PC-9 (cell line): Measurements from ENCODE around the gene SCN1B. TPM values are rescaled to one million over a fixed set of nuclear protein-coding genes. Genes with fewer than 3 reads are reported as not detected.

Source experiments
- BruUV-seq: library from RNA; stranded (reverse); fragments of 400-500 nt; replicated peaks from 2 replicates; lab custom pipeline; 2021; lab: Mats Ljungman, UMichigan
- CTCF ChIA-PET: fragments of 300-600 bp; sonication (Branson Sonifier 250); formaldehyde crosslinking; loops from one replicate; lab custom pipeline; 2022; ENCODE audit warnings: antibody characterized with exemption; lab: Charles Lee
- POLR2A ChIA-PET: fragments of 300-600 bp; sonication (Branson Sonifier 250); formaldehyde crosslinking; loops from one replicate; lab custom pipeline; 2022; ENCODE audit warnings: antibody characterized with exemption; ENCODE audit not compliant: unreplicated experiment; lab: Charles Lee
- DNase-seq, 2 experiments: peaks; one replicate each; pipeline versions ENCODE4 v3.0.0 to v3.0.0-alpha.2; 2015 to 2022; ENCODE audit warnings: mixed read lengths in 1 of 2
- H2AFZ ChIP-seq: fragments of 200-600 bp; sonication (generic); 2 replicates; pipeline ENCODE4 v1.8.1; 2017; ENCODE audit warnings: antibody characterized with exemption
- H3F3A ChIP-seq: fragments of 200-600 bp; sonication (generic); 2 replicates; pipeline ENCODE4 v1.8.1; 2017; ENCODE audit warnings: antibody characterized with exemption, mild to moderate bottlenecking, low read depth; ENCODE audit not compliant: insufficient read depth
- H3K27ac ChIP-seq: fragments of 200-600 bp; sonication (generic); 2 replicates; pipeline ENCODE4 v1.6.1; 2016; ENCODE audit warnings: mixed run types
- H3K27me3 ChIP-seq: fragments of 200-600 bp; sonication (generic); 2 replicates; pipeline ENCODE4 v1.6.1; 2016; ENCODE audit warnings: low read depth, mixed run types; ENCODE audit not compliant: insufficient read depth
- H3K36me3 ChIP-seq: fragments of 200-600 bp; sonication (generic); 2 replicates; pipeline ENCODE4 v1.6.1; 2016; ENCODE audit warnings: low read depth, mixed run types
- H3K4me1 ChIP-seq: fragments of 200-600 bp; sonication (generic); replicated peaks from 2 replicates; pipeline ENCODE4 v1.6.1; 2016; ENCODE audit warnings: mixed run types; ENCODE audit not compliant: insufficient read depth
- H3K4me2 ChIP-seq: fragments of 200-600 bp; sonication (generic); 2 replicates; pipeline ENCODE4 v1.6.1; 2017; ENCODE audit warnings: mixed run types
- H3K4me3 ChIP-seq: fragments of 200-600 bp; sonication (generic); 2 replicates; pipeline ENCODE4 v1.6.1; 2016; ENCODE audit warnings: mixed run types
- H3K79me2 ChIP-seq: fragments of 200-600 bp; sonication (generic); 2 replicates; pipeline ENCODE4 v1.6.1; 2017; ENCODE audit warnings: low read depth, mixed run types
- H3K9me2 ChIP-seq: fragments of 200-600 bp; sonication (generic); 2 replicates; pipeline ENCODE4 v1.8.1; 2017; ENCODE audit warnings: mild to moderate bottlenecking; ENCODE audit not compliant: insufficient read depth
- H3K9me3 ChIP-seq: fragments of 200-600 bp; sonication (generic); 2 replicates; pipeline ENCODE4 v1.8.1; 2016; ENCODE audit warnings: low read depth; ENCODE audit not compliant: insufficient read depth
- H4K20me1 ChIP-seq: fragments of 200-600 bp; sonication (generic); 2 replicates; pipeline ENCODE4 v1.8.1; 2017; ENCODE audit not compliant: insufficient read depth
- CTCF ChIP-seq: fragments of 200-600 bp; sonication (generic); conservative IDR thresholded peaks from 2 replicates; pipeline ENCODE4 v1.6.1; 2017; ENCODE audit warnings: mixed run types, antibody characterized with exemption, mild to moderate bottlenecking, moderate library complexity
- EZH2 ChIP-seq: fragments of 200-600 bp; sonication (generic); IDR thresholded peaks from 2 replicates; pipeline ENCODE4 v1.8.0; 2017; ENCODE audit warnings: antibody characterized with exemption, low read depth
- intact Hi-C: fragments of 100-400 bp; cut with micrococcal nuclease; formaldehyde crosslinking; loops from one replicate; pipeline ENCODE4 v1.10.0; 2022; ENCODE audit not compliant: unreplicated experiment
- total RNA-seq: library from RNA; stranded (reverse); gene quantifications from 2 replicates; pipeline ENCODE4 v1.2.3, GENCODE V29; 2021

Gene SCN1B
- total RNA-seq, 1 experiment from 2014 or later: 2.4 TPM

- Histone ChIP-seq H3K27ac (no peak overlapping the region), H3K79me2 (no peaks in the 10 kb centered on the region), H4K20me1 (no peaks in the 10 kb centered on the region), H3K4me1 (no peaks in the 10 kb centered on the region), H3K4me3 (no peak overlapping the region), H3K9me2 (no peaks in the 10 kb centered on the region), H3K4me2 (no peak overlapping the region), H3K9me3 (no peaks in the 10 kb centered on the region), H3K27me3 (no peaks in the 10 kb centered on the region), H2AFZ (no peak overlapping the region), H3F3A (0 out of 2 replicates have a peak, but pooled peaks cover 4% of the 10 kb centered on the region), H3K36me3 (no peaks in the 10 kb centered on the region)
- no peak for TF ChIP-seq CTCF
- no peak for TF ChIP-seq EZH2
- ChIA-PET CTCF (no interaction called here), POLR2A (no interaction called here)
- intact Hi-C loops: no loop called here
- no TSS peak for BruUV-seq
- DNase-seq: no peak
Measured at GRCh38 chr19:35015954-35016351, 14.3 kb upstream of the SCN1B start.

DNA sequence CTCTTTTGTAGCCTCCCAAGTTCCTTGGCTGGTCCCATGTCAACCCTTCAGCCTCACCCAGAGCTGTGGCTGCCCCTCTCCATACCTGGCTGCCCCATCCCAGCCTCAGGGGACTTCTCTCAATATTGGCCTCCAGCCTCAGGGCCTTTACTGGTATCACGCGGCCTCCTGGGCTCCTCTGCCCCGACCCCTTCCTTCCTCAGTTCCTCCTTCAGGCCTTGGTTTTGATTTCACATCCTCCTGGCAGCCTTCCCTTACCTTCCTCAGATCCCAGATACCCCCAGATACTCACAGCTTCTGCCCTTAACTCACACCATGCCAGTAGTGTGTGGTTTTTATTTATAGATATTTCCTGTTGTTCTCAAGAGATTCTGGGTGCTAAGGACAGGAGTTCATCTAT lies 12.8 kb upstream of the SCN1B start:
- Histone ChIP-seq H3K4me2 (no peak overlapping the region), H3K27ac (no peak overlapping the region), H3K4me3 (no peak overlapping the region), H3K9me2 (no peaks in the 10 kb centered on the region), H3K27me3 (no peaks in the 10 kb centered on the region), H4K20me1 (no peaks in the 10 kb centered on the region), H3K79me2 (no peaks in the 10 kb centered on the region), H2AFZ (no peak overlapping the region), H3K4me1 (no peaks in the 10 kb centered on the region), H3K9me3 (no peaks in the 10 kb centered on the region), H3F3A (0 out of 2 replicates have a peak, but pooled peaks cover 4% of the 10 kb centered on the region), H3K36me3 (no peaks in the 10 kb centered on the region)
- no peak for DNase-seq
- intact Hi-C loops: no loop called here
- no peak for TF ChIP-seq EZH2
- no peak for TF ChIP-seq CTCF
- CTCF ChIA-PET: no interaction called here
- BruUV-seq: no TSS peak
- POLR2A ChIA-PET: no interaction called here

DNA sequence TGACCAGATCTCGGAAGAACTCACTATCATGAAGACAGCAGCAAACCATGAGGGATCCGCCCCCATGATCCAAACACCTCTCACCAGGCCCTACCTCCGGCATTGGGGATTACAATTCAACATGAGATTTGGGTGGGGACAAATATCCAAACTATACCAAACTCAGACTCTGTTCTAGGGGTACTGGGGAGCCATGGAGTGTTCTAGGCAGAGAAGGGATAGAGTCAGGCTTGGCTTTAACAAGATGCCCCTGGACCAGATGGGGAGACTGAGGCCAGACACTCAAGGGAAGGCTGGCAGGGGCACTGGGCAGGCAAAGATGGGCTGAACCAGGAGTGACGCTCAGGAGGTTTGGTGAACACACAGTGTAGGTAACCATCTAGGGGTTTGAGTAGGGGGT lies 11.9 kb upstream of the SCN1B start:
- Histone ChIP-seq H3F3A (0 out of 2 replicates have a peak, but pooled peaks cover 4% of the 10 kb centered on the region), H3K4me2 (no peak overlapping the region), H3K36me3 (no peaks in the 10 kb centered on the region), H3K9me2 (no peaks in the 10 kb centered on the region), H3K27ac (no peak overlapping the region), H3K79me2 (no peaks in the 10 kb centered on the region), H3K4me3 (no peak overlapping the region), H3K9me3 (no peaks in the 10 kb centered on the region), H3K4me1 (no peaks in the 10 kb centered on the region), H2AFZ (no peak overlapping the region), H3K27me3 (no peaks in the 10 kb centered on the region), H4K20me1 (no peaks in the 10 kb centered on the region)
- ChIA-PET CTCF (no interaction called here), POLR2A (no interaction called here)
- TF ChIP-seq EZH2 (no peak), CTCF (no peak)
- DNase-seq: no peak
- no TSS peak for BruUV-seq
- intact Hi-C loops: no loop called here
